Keratinocyte (primary cell): ENCODE results near the gene ACKR3. TPM values are rescaled to one million over a fixed set of nuclear protein-coding genes. Genes with fewer than 3 reads are reported as not detected.

Experiments
- DNase-seq: peaks from one replicate; pipeline ENCODE4 v3.0.0-alpha.2; 2011; ENCODE audit warnings: low read depth, missing footprints, low spot score
- FAIRE-seq: peaks from 2 replicates; lab custom pipeline; 2011; peaks lifted over from hg19 to GRCh38; lab: Jason Lieb, UNC
- H2AFZ ChIP-seq: 2 replicates; pipeline ENCODE4 v1.6.0; 2012; ENCODE audit warnings: low read length, control low read depth, inconsistent platforms; ENCODE audit not compliant: control insufficient read depth
- H3K27ac ChIP-seq: 2 replicates; pipeline ENCODE4 v1.5.1; 2011; ENCODE audit warnings: low read length; ENCODE audit not compliant: control insufficient read depth, insufficient read depth
- H3K27me3 ChIP-seq: 3 replicates; pipeline ENCODE4 v1.6.0; 2011; ENCODE audit warnings: low read length; ENCODE audit not compliant: control insufficient read depth, insufficient read depth; ENCODE audit errors: extremely low read depth
- H3K36me3 ChIP-seq, 2 experiments: 2 replicates in 1 of 2; 3 replicates in 1 of 2; pipeline ENCODE4 v1.5.1; 2011; ENCODE audit warnings: low read length in 2 of 2, mild to moderate bottlenecking in 1 of 2; ENCODE audit not compliant: control insufficient read depth in 2 of 2, insufficient read depth in 2 of 2; ENCODE audit errors: extremely low read depth in 1 of 2
- H3K4me1 ChIP-seq: 3 replicates; pipeline ENCODE4 v1.5.1; 2011; ENCODE audit warnings: low read length; ENCODE audit not compliant: control insufficient read depth, insufficient read depth; ENCODE audit errors: extremely low read depth
- H3K4me2 ChIP-seq: 3 replicates; pipeline ENCODE4 v1.6.0; 2011; ENCODE audit warnings: low read depth, low read length; ENCODE audit not compliant: control insufficient read depth, insufficient read depth; ENCODE audit errors: extremely low read depth
- H3K4me3 ChIP-seq, 3 experiments: fragments of 200-600 bp in 1 of 3; sonication (generic) in 1 of 3; 2 replicates in 2 of 3; 3 replicates in 1 of 3; pipeline ENCODE4 v1.5.1; 2011 to 2016; ENCODE audit warnings: low read length in 3 of 3, mild to moderate bottlenecking in 3 of 3, control low read depth in 2 of 3, inconsistent platforms in 1 of 3, low read depth in 1 of 3, mixed read lengths in 1 of 3, mixed run types in 1 of 3, moderate library complexity in 1 of 3; ENCODE audit not compliant: control insufficient read depth in 2 of 3, insufficient read depth in 2 of 3; ENCODE audit errors: extremely low read depth in 1 of 3
- H3K79me2 ChIP-seq: 2 replicates; pipeline ENCODE4 v1.6.0; 2012; ENCODE audit warnings: low read length; ENCODE audit not compliant: control insufficient read depth, insufficient read depth
- H3K9ac ChIP-seq: 3 replicates; pipeline ENCODE4 v1.6.0; 2011; ENCODE audit warnings: low read length; ENCODE audit not compliant: control insufficient read depth, insufficient read depth; ENCODE audit errors: extremely low read depth
- H3K9me1 ChIP-seq: 3 replicates; pipeline ENCODE4 v1.6.0; 2011; ENCODE audit warnings: low read length; ENCODE audit not compliant: control insufficient read depth, insufficient read depth; ENCODE audit errors: extremely low read depth
- H3K9me3 ChIP-seq: 2 replicates; pipeline ENCODE4 v1.5.1; 2012; ENCODE audit warnings: low read depth, low read length; ENCODE audit not compliant: control insufficient read depth
- H4K20me1 ChIP-seq: 3 replicates; pipeline ENCODE4 v1.6.0; 2011; ENCODE audit warnings: low read length; ENCODE audit not compliant: control insufficient read depth, insufficient read depth; ENCODE audit errors: extremely low read depth
- EZH2 ChIP-seq: IDR thresholded peaks from one replicate; pipeline ENCODE4 v1.6.1; 2012; ENCODE audit warnings: inconsistent platforms, mild to moderate bottlenecking, low read length, moderate library complexity
- dilution Hi-C: fragments of 300-500 bp; cut with MboI; formaldehyde crosslinking; loops from one replicate; pipeline ENCODE4 v1.7.0; 2020; ENCODE audit warnings: low sequenced_read_pairs; ENCODE audit not compliant: extremely low pct_ligation_motif_present
- polyA plus RNA-seq, 5 experiments: library from polyadenylated mRNA; depleted of rRNA in 3 of 5; stranded (reverse) in 3 of 5; stranded (forward) in 1 of 5; unstranded in 1 of 5; fragments of >200 nt; gene quantifications; 1 replicate in 1 of 5; 2 replicates in 3 of 5; 3 replicates in 1 of 5; pipeline versions ENCODE4 v1.2.1 to v1.2.3, GENCODE V29; 2011 to 2012; ENCODE audit warnings: missing spikeins in 2 of 5, low read depth in 1 of 5, low replicate concordance in 1 of 5
- TF ChIP-seq, protein P1 (sequence below), 3 experiments: IDR thresholded peaks in 1 of 3; conservative IDR thresholded peaks in 1 of 3; optimal IDR thresholded peaks in 1 of 3; 2 replicates in 2 of 3; 3 replicates in 1 of 3; pipeline versions ENCODE3 to v1.5.1; 2011; ENCODE audit warnings: low read length in 3 of 3, mild to moderate bottlenecking in 3 of 3, moderate library complexity in 2 of 3, control low read depth in 1 of 3, inconsistent platforms in 1 of 3; ENCODE audit not compliant: insufficient read depth in 2 of 3; ENCODE audit errors: extremely low read depth in 1 of 3

Gene ACKR3
- polyA plus RNA-seq, 1 donor (not counting 4 experiments of a cell fraction or from before 2014, with no cell fraction given): 29.4 TPM

DNA sequence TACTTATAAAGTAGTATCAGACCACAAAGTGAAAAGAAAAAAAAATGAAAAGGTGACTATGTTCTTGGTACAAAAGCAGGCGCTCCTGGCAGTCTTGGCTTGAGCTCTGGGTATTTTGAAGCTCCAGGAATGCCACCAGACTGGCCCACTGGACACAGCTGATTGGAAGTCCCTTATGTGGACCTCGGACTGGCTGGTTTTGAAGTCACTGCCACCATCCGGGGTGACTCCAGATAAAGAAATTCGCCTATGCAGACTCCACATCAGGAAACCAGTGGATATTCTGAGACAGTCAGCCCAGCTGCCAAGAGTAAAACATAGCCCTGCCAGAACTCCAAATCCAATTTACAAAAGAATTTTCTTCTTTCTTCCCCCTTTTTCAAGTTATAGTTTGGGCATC, 28.0 kb downstream of the ACKR3 start:
- Histone ChIP-seq H3K36me3 (no peaks in the 10 kb centered on the region), H3K79me2 (no peaks in the 10 kb centered on the region), H3K9me1 (no peaks in the 10 kb centered on the region), H3K4me2 (no peak overlapping the region), H3K9me3 (no peaks in the 10 kb centered on the region), H3K27ac (no peak overlapping the region), H3K4me3 (no peak overlapping the region), H3K27me3 (no peaks in the 10 kb centered on the region), H4K20me1 (no peaks in the 10 kb centered on the region), H3K4me1 (peaks cover 11% of the 10 kb centered on the region), H3K9ac (no peak overlapping the region), H2AFZ (no peak overlapping the region)
- TF ChIP-seq EZH2: no peak
- TF ChIP-seq, protein P1, sequence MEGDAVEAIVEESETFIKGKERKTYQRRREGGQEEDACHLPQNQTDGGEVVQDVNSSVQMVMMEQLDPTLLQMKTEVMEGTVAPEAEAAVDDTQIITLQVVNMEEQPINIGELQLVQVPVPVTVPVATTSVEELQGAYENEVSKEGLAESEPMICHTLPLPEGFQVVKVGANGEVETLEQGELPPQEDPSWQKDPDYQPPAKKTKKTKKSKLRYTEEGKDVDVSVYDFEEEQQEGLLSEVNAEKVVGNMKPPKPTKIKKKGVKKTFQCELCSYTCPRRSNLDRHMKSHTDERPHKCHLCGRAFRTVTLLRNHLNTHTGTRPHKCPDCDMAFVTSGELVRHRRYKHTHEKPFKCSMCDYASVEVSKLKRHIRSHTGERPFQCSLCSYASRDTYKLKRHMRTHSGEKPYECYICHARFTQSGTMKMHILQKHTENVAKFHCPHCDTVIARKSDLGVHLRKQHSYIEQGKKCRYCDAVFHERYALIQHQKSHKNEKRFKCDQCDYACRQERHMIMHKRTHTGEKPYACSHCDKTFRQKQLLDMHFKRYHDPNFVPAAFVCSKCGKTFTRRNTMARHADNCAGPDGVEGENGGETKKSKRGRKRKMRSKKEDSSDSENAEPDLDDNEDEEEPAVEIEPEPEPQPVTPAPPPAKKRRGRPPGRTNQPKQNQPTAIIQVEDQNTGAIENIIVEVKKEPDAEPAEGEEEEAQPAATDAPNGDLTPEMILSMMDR (optimal IDR thresholded peaks at IDR 0.05 in 1 of 3, IDR thresholded peaks at IDR 0.05 in 1 of 3, conservative IDR thresholded peaks at IDR 0.05 in 1 of 3; ENCODE audit: extremely low read depth in 1 of 3, insufficient read depth in 2 of 3, low read length in 3 of 3): no peak
- dilution Hi-C loops: no loop called here
- FAIRE-seq (no peak), DNase-seq (no peak)

DNA sequence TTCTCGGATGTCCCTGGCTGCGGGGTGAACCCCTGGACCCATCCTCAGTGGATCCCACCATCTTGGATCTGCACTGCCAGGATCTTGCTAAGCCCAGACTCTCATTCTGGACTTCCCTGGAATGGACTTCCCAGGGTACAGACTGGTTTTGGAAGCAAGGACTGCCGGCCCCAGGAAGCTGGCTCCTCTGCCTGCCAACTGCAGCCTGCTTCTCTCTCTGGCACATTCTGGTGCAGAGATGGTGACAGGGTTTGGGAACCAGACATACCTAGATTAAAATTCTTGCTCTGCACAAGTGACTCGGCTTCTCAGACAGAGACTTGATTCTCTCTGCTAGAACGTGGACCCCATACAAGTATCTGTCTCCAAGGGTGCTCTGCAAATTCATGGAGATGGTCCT, 29.4 kb downstream of the ACKR3 start:
- H3K4me3 ChIP-seq: no peak overlapping the region
- no peaks in the 10 kb centered on the region for H3K36me3 ChIP-seq
- no peak for TF ChIP-seq EZH2
- TF ChIP-seq, protein P1 (optimal IDR thresholded peaks at IDR 0.05 in 1 of 3, IDR thresholded peaks at IDR 0.05 in 1 of 3, conservative IDR thresholded peaks at IDR 0.05 in 1 of 3; ENCODE audit: extremely low read depth in 1 of 3, insufficient read depth in 2 of 3, low read length in 3 of 3): no peak
- no peak for FAIRE-seq
- H3K9me3 ChIP-seq: no peaks in the 10 kb centered on the region
- dilution Hi-C loops: no loop called here
- no peaks in the 10 kb centered on the region for H3K9me1 ChIP-seq
- no peak for DNase-seq
- no peak overlapping the region for H3K9ac ChIP-seq
- H3K79me2 ChIP-seq: no peaks in the 10 kb centered on the region
- no peak overlapping the region for H3K27ac ChIP-seq
- H3K4me2 ChIP-seq: no peak overlapping the region
- no peaks in the 10 kb centered on the region for H3K27me3 ChIP-seq
- peaks cover 11% of the 10 kb centered on the region for H3K4me1 ChIP-seq
- H2AFZ ChIP-seq: no peak overlapping the region
- H4K20me1 ChIP-seq: no peaks in the 10 kb centered on the region
